GM18511 (cell line): ENCODE measurements around the gene PHAF1.

ENCODE experiments used
- ATAC-seq: cut with Tn5 transposase; IDR thresholded peaks from one replicate; pipeline ENCODE4 v1.9.1; 2021; ENCODE audit warnings: mild to moderate bottlenecking, moderate library complexity; ENCODE audit not compliant: unreplicated experiment

Gene PHAF1

DNA sequence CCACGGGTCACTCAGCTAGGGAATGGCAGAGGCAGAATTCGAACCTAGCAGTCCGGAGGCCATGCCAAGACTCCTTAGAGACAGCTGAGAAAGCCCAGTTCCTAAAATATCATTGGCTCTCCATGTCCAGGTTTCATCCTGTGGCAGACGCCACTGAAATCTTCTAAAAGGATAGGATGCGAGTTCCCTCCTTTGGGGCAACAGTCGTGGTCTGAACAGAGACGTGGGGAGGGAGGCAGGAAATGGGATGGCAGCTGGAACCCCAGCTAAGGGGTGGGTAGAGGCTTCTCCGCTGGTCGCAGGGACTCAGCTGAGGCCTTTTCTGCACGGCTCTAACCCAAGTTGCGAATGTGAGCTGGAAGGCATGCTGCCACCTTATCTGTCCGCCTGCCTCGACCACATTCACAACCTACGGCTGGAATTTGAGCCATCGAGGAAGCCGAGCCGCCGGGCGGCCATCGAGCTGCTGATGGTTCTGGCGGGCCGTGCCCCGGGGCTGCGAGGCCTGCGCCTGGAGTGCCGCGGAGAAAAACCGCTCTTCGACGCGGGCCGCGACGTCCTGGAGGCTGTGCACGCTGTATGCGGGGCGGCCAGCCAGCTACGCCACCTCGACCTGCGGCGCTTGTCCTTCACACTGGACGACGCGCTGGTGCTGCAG is 52.9 kb downstream of the PHAF1 start:
- ATAC-seq = no peak

DNA sequence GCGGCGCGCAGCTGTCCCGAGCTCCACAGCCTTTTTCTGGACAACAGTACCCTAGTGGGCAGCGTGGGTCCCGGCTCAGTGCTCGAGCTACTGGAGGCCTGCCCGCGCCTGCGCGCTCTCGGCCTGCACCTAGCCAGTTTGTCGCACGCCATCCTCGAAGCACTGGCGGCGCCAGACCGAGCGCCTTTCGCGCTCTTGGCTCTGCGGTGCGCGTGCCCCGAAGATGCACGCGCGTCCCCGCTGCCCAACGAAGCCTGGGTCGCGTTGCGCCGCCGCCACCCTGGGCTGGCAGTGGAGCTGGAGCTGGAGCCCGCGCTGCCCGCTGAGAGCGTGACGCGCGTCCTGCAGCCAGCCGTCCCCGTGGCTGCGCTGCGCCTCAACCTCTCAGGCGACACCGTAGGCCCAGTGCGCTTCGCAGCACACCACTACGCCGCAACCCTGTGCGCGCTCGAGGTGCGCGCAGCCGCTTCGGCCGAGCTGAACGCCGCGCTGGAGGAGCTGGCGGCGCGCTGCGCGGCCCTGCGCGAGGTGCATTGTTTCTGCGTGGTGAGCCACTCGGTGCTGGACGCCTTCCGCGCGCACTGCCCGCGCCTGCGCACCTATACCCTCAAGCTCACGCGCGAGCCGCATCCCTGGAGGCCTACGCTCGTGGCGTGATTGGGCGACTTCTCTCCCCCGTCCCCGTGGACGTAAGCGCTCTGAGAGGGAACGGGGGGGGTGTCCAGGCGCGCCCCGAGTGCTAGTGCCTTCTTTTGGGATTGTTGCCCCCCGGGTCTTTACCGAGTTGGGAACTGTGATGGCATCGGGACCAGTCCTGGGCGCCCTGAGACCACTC is 53.6 kb downstream of the PHAF1 start:
- ATAC-seq = no peak

DNA sequence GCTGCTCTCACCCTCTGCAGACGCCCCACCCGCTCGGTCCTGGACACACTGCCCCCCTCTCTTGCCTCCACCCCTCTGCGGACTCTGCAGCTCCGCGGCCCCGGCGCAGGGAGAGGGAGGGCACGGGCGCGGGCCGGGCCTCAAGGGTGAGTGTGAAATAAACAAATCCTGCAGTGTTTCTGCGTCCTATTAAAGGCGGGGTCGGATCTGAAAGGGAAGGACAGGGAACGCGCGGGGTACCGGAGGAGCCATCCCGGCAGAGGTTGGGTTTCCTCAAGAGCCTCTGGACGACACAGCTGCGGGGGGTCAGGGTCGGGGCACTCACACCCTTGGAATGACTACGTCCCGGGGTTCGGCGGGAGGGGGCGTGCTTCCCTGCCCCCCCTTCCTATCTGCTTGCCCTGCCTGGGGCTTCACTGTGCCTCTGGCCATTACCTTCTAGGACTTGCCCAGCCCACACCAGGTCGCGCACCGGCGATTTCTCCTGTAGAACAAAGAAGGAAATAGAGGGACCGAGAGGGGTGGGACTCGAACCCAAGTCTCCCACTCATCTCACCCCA is 54.3 kb downstream of the PHAF1 start:
- ATAC-seq = no peak

DNA sequence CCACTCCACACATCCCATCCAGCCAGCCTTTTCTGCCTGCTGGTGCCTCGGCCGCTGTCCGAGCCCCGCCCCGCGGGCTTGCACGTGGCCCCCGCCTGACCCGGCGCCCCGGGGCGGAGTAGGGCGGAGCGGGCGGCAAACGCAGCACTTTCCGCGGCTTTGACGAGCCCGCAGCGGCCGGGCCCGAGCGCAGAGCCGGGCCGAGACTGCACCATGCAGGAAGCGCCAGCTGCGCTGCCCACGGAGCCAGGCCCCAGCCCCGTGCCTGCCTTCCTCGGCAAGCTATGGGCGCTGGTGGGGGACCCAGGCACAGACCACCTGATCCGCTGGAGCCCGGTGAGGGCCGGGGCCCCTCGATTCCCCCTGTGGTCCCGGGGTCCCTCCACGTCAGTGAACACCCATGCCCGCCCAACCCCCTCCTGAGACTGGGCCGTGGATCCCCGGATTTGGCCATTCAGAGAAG is 54.9 kb downstream of the PHAF1 start, which contains the start of gene HSF4:
Gene HSF4, plus strand, starts transcription at position 147 of the 463 bp plus-strand sequence. Its CDS starts 67 bp downstream, at position 214.
- ATAC-seq = no peak

DNA sequence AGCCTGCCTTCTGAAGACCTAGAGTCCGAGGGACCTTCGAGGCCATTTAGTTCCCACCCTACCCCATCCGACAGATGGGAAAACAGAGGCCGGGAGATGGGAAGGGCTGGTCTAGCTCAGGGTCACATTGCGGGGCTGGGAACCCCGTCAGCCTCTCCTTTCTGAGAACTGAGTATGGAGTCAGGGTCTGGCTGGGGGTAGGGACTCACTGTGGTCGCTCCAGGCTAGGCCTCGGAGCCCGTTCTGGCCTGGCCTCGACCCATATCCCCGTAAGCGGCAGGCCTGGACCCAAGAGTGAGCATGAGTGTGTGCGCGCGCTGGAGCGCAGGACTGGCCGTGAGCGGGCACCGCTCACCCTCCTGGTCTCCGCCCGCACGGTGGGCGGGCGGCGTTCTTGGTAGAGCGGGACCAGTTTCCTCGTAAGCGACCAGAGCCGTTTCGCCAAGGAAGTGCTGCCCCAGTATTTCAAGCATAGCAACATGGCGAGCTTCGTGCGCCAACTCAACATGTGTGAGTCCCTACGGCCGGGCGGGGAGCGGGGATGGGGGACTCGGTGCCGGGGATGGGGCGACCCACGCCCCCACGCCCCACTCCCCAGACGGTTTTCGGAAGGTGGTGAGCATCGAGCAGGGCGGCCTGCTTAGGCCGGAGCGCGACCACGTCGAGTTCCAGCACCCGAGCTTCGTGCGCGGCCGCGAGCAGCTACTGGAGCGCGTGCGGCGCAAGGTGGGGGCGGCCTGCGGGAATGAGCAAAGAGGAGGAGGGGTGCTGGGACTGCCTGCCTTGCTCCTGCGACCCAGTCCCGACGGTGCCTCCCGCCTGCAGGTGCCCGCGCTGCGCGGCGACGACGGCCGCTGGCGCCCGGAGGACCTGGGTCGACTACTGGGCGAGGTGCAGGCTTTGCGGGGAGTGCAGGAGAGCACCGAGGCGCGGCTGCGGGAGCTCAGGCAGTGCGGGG is 55.7 kb downstream of the PHAF1 start:
- no peak for ATAC-seq

DNA sequence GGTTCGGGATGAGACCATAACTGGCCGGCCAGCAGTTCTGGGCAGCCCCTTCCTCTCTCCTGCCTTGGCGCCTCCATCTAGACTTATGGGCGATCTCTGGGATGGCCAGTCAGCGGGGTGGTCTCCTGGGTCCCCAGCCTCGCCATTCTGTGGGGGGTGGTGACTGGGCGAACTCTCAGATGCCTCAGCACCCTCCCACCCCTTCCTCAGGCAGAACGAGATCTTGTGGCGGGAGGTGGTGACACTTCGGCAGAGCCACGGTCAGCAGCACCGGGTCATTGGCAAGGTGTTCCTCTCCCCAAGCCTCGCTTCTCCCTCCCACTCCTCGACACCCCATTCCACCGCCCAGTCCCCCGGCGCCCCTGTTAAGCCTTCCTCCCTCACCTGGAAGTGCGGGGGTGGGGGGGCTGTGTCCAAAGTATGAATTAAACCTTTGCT is 56.4 kb downstream of the PHAF1 start:
- no peak for ATAC-seq

DNA sequence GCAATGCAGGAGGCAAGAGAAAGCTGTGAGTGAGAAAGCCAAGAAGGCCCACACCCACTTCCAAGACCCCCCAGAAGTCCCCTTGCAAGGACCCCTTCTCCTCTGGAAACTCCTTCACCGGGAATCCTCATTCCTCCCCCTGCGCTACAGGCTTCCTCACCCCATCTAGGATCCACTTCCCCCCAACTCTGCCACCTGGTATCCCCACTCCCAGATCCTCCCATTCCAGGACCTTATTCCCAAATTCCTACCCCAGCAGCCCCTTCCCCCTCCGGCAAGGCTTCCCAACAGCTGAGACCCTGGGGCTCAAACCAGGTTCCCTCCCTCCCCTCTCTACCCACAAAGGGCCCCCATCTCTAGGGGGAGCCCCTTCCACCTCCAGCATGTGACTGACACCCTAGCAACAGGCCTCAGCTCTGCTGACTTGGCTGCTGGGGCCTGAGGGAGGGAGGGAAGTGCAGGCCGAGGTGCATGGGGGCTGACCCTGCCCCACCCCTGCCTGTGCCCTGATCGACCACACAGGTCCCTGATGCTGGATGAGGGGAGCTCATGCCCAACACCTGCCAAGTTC is 56.9 kb downstream of the PHAF1 start:
- no peak for ATAC-seq

DNA sequence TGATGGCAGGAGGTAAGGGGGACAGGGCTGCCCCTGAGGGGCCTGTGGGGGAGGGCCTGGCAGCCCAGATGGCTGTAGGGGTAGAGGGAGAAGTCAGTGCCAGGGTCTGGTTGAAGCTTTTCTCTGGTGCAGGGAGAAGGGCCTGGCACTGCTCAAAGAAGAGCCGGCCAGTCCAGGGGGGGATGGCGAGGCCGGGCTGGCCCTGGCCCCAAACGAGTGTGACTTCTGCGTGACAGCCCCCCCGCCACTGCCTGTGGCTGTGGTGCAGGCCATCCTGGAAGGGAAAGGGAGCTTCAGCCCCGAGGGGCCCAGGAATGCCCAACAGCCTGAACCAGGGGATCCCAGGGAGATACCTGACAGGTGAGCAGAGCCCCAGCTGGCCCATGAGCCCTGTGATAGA is 57.8 kb downstream of the PHAF1 start:
- ATAC-seq = no peak

DNA sequence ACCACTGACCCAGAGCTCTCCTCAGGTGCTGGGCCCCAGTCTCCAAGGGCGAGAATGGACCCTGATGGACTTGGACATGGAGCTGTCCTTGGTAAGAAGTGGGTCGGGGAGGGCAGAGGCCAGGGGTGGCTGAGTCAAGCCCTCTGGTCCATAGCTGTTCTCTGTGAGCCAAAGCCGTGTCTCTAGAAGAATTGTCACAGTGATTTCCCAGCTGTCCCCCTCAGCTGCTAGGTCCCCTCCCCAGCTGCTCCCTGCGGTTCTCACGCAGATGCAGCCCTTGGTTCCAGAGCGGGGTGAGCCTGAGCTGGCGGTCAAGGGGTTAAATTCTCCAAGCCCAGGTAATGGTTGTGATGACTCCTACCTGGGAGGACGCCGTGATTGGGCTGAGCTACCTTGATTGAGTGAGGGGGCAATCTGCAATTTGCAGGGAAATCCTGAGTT is 59.3 kb downstream of the PHAF1 start:
- no peak for ATAC-seq

DNA sequence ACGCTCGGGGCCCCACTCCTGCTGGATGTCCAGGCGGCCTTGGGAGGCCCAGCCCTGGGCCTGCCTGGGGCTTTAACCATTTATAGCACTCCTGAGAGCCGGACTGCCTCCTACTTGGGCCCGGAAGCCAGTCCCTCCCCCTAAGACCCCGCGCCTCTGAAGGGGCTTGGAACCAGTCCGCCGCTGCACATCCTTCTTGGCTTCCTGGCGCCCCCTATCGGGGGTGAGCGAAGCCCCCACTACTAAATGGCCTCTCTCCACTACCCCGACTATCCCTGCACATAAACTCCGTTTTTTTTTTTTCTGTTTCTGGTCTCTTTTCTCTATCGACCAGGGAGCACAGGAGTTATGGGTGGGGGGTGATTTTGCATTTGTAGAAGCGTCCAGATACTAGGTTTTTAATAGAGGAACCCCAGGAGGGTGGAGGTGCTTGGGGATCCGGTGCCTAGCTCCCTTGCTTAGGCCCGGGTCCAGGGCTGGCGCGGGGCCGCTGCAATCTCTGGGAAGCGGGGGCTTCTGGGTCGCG is 60.0 kb downstream of the PHAF1 start:
- no peak for ATAC-seq

DNA sequence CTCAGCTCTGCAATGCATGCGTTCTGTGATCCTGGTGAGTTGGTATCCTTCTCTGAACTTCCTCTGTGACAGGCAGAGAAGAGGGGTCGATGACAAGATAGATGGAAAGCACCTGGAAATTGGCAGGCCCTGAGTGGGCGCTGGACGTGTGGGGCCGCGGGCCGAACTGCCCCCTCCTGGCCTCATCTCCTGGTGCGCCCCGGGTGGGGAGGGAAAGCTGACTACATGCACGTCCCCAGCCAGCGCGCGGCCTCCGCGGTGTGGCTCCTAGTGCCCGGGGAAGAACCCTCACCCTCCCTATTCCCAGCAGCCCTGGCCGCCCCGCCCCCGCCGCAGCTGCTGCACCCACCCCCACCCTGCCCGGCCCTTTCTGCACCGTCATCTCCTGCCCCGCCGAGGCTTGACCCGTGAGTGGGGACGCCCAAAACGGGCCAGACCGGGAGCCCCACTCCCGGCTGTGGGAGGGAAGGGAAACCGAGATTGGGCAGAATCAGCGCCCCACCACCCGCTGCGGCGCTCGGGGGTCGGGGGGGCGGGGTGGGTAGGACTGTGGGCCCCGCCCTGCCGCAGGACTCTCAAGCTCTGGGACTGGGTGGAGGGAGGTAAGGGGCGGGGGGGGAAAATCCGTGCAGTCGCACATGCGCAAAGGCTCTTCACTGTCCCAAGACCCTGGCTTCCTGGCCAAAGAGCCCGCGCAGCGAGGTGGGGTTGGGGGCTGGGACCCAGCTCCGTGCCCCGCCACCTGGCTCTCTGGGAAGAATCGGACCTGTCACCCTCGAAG is 60.6 kb downstream of the PHAF1 start, which contains the start of gene NOL3:
Gene NOL3, plus strand, starts transcription at position 371 of the 781 bp plus-strand sequence.
- peak; percentile 51 for ATAC-seq

DNA sequence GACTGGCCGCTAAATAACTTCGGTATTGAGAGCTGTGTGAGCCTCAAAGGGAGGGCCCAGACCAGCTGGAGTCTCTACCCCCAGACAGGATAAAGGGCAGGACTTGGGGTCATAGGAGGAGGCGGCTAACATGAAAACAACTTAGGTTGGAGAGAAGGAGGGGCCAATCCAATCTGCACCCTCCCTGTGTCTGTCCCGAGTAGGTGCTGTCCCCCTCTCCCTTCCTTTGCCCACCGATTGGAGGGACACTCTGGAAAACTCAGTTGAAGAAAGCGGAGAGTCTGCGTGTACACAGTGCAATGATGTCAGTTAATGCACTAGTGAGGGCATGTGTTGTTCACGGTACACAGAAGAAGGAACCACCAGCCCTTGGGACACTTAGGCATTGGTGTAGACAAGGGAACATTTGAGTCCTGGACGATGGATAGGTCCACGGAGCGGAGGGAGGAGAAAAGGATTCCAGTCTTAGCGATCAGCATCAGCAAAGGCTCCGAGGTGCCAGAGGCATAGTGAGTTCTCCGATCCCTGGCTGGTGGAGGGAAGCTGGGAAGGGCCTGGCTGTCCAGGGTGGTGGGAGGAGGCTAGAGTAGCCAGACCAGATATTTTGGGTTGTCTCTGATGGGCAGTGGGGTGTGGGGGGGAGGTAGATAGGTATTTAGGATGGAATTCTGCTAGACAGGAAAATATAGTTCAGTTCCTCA is 61.4 kb downstream of the PHAF1 start:
- peak; percentile 15 for ATAC-seq

DNA sequence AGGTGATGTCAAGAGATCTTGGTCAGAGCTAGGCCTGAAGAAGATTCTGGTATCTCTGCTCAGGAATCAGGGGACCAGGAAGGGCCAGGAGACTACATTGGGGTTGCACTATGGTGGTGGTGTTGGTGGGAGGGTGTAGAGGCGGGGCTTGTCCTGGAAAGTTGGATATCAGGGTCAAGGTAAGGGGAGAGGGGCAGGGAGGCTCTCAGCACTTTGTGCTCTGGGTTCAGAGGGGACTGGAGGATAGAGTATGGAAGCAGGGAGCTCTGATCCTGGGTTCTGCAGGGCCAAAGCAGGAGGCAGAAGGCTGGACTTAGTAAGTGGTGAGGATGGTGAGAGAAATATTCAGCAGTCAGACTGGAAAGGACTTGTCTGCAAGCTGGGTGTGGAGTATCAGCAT is 63.6 kb downstream of the PHAF1 start:
- no peak for ATAC-seq

DNA sequence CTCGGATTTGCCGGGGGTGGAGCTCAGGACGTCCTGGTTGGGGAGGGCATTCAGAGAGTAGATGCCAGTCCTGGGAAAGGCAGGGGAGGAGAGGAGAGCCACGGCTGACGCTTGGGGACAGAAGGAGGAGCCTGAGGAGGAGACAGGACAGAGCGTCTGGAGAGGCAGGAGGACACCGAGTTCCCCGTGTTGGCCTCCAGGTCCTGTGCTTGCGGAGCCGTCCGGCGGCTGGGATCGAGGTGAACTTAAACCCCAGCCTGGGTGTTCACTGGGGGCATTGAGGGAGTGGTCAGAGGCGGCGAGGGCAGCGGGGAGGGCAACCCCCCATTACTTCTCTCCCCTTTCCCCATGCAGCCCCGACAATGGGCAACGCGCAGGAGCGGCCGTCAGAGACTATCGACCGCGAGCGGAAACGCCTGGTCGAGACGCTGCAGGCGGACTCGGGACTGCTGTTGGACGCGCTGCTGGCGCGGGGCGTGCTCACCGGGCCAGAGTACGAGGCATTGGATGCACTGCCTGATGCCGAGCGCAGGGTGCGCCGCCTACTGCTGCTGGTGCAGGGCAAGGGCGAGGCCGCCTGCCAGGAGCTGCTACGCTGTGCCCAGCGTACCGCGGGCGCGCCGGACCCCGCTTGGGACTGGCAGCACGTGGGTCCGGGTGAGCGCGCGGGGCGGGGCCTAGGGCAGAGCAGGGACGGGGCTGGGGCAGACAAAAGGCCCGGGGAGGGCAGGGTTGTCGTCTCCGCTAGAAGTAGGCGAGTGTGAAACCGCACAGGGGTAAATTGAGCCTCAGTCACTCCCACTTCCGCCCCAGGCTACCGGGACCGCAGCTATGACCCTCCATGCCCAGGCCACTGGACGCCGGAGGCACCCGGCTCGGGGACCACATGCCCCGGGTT is 64.3 kb downstream of the PHAF1 start:
- ATAC-seq = peak; percentile 53

DNA sequence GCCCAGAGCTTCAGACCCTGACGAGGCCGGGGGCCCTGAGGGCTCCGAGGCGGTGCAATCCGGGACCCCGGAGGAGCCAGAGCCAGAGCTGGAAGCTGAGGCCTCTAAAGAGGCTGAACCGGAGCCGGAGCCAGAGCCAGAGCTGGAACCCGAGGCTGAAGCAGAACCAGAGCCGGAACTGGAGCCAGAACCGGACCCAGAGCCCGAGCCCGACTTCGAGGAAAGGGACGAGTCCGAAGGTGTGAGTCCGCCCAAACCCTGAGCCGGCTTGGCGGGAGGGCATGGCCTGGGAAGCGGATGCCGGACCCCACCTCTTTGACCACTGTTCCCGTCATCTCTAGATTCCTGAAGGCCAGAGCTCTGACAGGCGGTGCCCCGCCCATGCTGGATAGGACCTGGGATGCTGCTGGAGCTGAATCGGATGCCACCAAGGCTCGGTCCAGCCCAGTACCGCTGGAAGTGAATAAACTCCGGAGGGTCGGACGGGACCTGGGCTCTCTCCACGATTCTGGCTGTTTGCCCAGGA is 65.0 kb downstream of the PHAF1 start:
- no peak for ATAC-seq

DNA sequence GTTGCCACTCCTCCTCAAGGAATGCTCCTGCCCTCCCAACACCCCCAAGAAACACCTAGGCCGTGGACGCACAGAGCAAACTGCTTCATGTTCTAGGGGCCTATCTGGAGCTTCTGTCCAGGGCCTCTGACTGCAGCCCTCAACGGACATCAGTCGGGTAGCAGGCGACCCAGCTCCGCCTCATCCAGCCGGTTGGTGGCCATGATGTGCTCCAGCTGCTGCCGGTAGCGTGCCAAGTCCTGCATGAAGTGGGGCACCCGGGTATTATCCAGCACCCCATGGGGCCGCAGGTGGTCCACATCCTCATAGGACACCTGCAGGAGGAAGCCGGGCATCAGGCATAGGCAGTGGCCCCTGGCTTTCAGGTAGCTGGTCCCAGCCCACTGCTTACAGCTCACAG is 66.9 kb downstream of the PHAF1 start:
- ATAC-seq = no peak
